Left colon (tissue), 2 donors: Measurements from ENCODE around the gene MDH1. TPM values are rescaled to one million over a fixed set of nuclear protein-coding genes. Genes with fewer than 3 reads are reported as not detected.
"Not testable (repeated sequence)": the region's sequence is repeated elsewhere in the genome, so short reads cannot be mapped to it uniquely, and the experiment has no call there.

Source experiments
- ATAC-seq: fragments of 200-7000 bp; cut with Tn5 transposase; one replicate; pipeline ENCODE4 v1.9.1; 2020; ENCODE audit warnings: mild to moderate bottlenecking, moderate library complexity
- DNase-seq, 2 donors: peaks; one replicate each; pipeline ENCODE4 v3.0.0-alpha.2; 2020
- intact Hi-C, 2 donors: fragments of 100-400 bp; cut with DNase I in 1 of 2; cut with micrococcal nuclease in 1 of 2; formaldehyde crosslinking; loops; one replicate each; pipeline versions ENCODE4 v1.11.2 to v1.14.0; 2022; cut with DNase I, micrococcal nuclease
- long read RNA-seq: library from polyadenylated mRNA; unstranded; transcript quantifications from one replicate; pipeline ENCODE4 v2.0.0, GENCODE V29; 2021
- total RNA-seq, 2 donors: library from RNA; stranded (reverse); fragmentation: NEBNext Ultra II Directional; extraction: Animal tissue kit (Norgen Biotek cat#: 25700); gene quantifications; one replicate each; pipeline ENCODE4 v1.2.1, GENCODE V29; 2021
- donor health status: DM: no; HTN: no; CAD: no.
- donor health status: DM: yes; HTN: yes; CAD: no.

Gene MDH1
- 100 to 1,000 TPM; 167 to 186 TPM for total RNA-seq
- long read RNA-seq, transcript MDH1-201 (9 exons, 1,650 nt) = major isoform, 245 of 263 reads
- long read RNA-seq, partial matches to known transcripts = 7 of 263 reads
- long read RNA-seq, other reads (novel, unspliced or antisense) = 9 of 263 reads

DNA sequence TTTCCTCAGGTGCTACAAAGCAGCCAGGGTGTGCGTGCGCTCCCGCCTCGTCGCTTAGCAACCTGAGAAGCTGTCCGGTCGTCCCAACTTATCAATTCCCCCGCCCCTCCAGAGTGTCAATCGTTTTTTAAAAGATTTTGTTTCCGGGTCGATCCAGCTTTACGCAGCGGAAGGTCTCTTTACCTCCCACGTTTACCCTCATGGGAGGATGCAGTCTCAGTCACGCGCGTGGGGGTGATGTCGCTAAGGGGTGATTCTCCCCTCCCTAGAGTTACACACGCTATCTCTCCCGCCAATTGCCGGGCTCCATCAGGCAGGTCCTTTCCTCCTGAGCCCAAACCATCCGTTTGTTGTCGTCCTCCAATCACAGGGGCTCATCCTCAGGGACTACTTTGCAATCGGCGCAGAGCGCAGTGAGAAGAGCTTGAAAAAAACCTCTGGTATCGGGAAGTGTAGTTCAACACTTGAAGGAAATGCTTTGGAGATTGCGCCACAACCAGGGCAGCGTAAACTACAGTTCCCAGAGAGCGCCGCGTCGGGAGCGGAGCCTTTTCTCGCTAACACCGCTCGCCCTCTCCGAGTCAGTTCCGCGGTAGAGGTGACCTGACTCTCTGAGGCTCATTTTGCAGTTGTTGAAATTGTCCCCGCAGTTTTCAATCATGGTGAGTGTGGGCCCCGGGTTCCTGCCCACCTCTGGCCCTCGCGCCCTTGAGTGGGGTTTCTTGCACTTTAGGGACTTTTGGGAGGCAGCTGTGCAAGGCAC, at the start of gene MDH1, which contains the start of gene WDPCP:
Gene MDH1 (plus strand): TSS at position 579 of the 763 bp plus-strand sequence. CDS start 81 bp downstream, at position 660.
Gene WDPCP (minus strand): TSS at position 93 of the 763 bp plus-strand sequence. CDS start 206 bp downstream, outside the sequence.
- peak; percentile 93 for ATAC-seq
- DNase-seq = peak; percentile 94 to 96
- intact Hi-C loops = loop anchor here in 1 of 2 donors (5.0 kb wide), 1 partner anchor 254 kb away; the partner anchor contains the start of gene UGP2

DNA sequence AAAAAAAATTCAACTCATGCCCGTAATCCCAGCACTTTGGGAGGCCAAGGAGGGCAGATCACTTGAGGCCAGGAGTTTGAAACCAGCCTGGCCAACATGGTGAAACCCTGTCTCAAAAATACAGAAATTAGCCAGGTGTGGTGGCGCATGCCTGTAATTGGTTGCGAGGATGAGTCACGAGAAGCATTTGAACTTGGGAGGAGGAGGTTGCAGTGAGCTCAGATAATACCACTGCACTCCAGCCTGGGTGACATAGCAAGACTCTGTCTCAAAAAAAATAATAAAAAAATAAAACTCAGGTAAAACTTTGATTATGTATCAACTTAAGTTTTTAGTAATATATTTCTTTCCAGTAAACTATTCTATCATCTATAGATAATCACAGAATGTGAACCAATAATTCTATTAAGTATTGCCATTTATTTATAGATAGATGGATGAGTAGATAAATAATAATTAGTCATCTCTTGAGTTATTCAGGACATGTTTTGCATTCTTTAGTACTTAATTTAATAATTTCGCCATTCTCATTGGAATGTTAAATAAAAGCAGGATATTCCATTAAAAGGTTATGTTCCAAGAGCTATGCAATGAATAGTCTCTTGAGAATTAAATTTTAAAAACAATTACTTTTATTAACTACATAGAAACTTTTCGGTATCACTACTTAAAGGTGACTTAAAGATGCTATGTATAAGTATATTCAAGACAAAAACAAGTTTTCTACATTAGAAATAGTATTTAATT, 49.2 kb upstream of the MDH1 start:
- DNase-seq = no peak
- ATAC-seq = no peak
- intact Hi-C loops = no loop called here

DNA sequence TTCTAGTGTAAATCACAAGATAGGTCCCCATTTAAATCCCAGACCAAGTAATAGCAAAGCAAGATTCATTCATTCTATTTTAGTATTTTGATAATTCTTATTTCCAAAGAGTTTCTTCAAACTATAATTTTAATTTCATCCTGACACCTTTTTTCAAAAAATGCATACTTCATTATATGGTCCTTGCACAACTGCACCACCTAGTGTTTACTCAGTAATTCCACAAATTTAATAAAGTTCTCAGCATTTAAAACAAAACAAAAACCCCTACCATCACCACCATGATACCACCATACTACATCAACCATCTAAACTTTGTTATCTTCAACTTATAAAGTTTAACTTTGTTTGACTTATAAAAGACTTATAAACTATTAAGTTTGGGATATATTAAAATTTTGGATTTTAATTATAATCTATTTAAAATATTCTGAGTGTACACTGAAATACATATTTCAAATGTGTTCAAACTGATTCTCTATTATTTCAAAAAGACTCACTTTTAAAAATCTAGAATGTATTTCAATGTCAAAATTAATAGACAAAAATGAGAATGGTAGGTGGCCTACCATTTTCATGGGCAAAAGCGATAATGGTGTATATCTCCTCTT, 44.6 kb upstream of the MDH1 start:
- intact Hi-C loops = no loop called here
- DNase-seq = no peak
- ATAC-seq = no peak

DNA sequence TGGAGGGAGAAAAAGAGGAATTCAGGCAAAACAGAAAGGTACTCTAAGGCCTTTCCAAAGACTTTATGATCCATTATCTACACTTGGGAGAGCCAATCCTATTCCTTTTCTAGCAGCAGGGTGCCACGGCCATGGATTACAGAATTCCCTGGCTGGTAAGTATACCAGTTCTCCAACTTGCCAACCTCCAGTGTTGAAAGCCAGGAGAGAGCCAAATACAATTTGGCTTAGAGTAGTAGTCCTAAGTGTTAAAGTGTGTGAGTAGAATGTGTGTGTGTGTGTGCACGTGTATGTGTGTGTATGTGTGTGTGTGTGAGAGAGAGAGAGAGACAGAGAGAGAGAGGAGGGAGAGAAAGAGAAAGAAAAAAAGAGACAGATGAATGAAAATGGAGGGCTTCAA, 43.7 kb upstream of the MDH1 start:
- DNase-seq = no peak
- intact Hi-C loops = no loop called here
- no peak for ATAC-seq

DNA sequence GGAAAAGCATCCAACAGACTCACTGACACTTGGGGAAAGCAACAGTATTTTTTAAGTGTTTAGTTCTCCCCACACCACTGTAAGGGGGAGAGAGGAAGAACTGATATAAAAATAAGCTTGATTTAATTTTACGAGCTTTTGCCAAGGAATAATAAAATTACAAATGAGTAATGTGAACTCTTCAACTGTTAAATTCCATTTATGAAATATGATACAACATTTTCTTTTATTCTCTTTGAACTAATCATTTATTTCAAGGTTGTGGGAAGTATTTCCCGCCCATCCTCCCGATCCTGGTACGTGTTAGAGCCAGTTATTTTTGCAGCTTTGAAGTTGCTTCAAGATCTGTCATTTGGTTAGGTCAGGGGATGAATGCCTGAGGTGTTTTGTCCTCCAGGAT, 35.7 kb upstream of the MDH1 start:
- ATAC-seq (no peak), DNase-seq (no peak)
- intact Hi-C loops = no loop called here

DNA sequence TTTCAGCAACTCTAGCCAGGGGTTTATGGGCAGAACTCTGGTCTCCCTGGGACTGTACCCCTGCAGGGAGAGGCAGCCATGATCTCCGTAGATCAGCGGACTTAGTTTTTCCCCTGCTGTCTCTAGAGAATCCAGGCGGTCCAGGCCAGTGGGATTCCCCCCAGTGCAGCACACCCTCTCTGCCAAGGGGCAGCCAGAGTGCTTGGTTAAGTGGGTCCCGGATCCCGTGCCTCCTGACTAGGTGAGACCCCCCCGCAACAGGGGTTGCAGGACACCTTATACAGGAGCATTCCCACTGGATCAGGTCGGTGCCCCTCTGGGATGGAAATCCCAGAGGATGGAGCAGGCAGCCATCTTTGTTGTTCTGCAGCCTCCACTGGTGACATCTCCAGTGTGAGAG, 33.5 kb upstream of the MDH1 start:
- intact Hi-C loops = no loop called here
- ATAC-seq (no peak), DNase-seq (no peak)

DNA sequence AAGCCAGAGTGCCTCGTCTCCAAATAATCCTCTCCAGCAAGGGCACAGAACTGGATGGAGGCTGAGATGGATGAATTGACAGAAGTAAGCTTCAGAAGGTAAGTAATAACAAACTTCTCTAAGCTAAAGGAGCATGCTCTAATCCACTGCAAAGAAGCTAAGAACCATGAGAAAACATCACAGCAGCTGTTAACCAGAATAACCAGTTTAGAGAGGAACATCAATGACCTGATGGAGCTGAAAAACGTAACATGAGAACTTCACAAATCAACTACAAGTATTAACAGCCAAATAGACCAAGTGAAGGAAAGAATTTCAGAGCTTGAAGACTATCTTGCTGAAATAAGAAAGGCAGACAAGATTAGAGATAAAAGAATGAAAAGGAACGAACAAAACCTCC, 32.8 kb upstream of the MDH1 start:
- DNase-seq = no peak
- intact Hi-C loops = no loop called here
- no peak for ATAC-seq

DNA sequence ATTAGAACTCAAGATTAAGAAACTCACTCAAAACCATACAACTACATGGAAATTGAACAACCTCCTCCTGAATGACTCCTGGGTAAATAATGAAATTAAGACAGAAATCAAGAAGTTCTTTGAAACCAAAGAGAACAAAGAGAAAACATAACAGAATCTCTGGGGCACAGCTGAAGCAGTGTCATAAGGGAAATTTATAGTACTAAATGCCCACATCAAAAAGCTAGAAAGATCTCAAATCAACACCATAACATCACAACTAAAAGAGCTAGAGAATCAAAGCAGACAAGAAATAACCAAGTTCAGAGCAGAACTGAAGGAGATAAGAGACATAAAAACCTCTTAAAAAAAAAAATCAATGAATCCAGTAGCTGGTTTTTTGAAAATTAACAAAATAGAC, 30.9 kb upstream of the MDH1 start:
- DNase-seq, intact Hi-C loops, ATAC-seq: not testable (repeated sequence)

DNA sequence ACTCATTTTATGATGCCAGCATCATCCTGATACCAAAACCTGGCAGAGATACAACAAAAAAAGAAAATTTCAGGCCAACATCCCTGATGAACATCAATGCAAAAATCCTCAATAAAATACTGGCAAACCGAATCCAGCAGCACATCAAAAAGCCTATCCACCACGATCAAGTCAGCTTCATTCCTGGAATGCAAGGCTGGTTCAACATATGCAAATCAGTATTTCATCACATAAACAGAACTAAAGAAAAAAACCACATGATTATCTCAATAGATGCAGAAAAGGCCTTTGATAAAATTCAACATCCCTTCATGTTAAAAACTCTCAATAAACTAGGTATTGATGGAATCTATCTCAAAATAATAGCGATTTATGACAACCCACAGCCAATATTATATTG, 29.8 kb upstream of the MDH1 start:
- ATAC-seq, intact Hi-C loops, DNase-seq: not testable (repeated sequence)

DNA sequence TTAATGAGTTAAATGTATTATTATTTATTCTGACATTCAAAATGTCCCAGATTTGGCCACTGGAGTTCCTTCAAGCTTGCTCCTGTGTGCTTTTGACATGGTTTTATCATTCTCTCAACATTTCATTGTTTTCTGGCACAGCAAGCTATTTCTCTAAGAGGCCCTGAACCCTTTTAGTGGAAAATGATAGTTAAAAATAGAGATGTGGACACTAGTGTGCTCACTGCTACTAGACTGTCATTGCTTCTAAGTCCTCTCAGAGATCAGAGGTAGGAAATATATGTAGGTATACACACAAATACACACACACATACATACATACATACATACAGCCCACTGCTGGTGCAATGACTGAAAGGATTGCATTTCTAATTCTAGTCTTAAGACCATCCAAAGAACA, 26.0 kb upstream of the MDH1 start:
- DNase-seq (no peak), ATAC-seq (no peak)
- intact Hi-C loops = no loop called here

DNA sequence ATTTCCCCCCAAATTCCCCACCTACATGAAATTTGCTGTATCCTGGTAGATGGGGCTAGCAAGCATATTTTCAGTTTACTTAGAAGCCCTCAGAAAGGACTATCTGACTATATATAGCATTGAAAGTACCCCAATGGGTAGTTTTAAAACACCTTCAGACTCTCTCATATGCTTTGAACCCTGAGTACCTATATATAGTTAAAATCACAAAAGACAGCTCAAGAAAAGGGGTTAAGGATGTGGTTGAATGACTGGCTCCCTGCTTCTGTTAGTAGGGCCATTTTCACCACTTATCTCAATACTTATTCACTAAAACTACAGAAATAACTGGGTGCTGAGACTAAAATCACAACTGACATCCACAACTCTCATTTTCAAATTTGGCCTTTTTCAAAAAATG, 19.0 kb upstream of the MDH1 start:
- no peak for ATAC-seq
- intact Hi-C loops = no loop called here

DNA sequence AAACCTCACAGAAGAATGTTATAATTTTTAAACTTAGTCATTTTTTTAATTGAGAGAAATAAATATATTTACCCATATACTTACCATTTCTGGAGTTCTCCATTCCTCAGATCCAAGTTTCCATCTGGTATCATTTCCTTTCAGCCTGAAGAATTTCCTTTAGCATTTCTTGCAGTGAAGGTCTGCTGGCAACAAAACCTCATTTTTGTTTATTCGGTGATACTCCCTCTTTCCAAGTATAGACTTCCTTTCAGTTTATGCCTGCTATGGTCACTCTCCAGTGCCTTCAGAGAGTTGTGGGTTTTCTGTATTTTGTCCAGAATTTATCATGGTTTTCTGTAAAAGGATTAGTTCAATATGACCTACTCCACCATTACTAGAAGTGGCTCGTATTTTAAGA, 17.5 kb upstream of the MDH1 start:
- no peak for ATAC-seq
- intact Hi-C loops = no loop called here
- no peak for DNase-seq

More for the DNA sequence above, 19.0 kb upstream of the MDH1 start:
- no peak for DNase-seq

DNA sequence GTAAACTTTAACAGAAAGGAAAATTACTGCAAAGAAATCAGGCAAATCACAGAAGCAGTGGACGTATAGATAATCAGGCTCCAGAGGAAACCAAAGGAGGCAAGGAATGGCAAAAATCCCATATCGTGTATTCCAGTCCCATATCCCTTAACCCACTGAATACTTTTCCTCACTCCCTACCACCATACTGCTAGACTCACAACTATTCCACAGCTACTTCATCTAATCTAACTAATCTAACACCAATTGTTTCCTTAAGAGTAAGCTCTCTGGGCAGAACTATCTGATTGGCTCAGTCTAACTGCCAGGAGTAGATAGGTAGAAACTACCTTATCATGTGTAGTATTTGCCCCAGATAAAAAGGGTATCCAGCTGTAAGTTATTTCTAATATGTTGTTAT, 16.8 kb upstream of the MDH1 start:
- intact Hi-C loops = no loop called here
- ATAC-seq = no peak
- no peak for DNase-seq

DNA sequence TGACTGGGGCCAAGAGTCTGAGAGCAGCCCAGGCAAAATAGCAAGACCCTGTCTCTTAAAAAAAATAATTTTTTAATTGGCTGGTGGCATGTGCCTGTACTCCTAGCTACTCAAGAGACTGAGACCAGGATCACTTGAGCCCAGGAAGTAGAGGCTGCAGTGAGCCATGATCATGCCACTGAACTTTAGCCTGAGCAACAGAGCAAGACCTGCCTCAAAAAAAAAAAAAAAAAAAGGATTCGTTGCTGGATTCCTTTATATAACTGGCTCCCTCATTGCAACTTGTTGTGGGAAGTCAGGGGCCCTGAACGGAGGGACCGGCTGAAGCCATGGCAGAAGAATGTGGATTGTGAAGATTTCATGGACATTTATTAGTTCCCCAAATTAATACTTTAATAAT, 15.7 kb upstream of the MDH1 start:
- ATAC-seq, DNase-seq, intact Hi-C loops: not testable (repeated sequence)

DNA sequence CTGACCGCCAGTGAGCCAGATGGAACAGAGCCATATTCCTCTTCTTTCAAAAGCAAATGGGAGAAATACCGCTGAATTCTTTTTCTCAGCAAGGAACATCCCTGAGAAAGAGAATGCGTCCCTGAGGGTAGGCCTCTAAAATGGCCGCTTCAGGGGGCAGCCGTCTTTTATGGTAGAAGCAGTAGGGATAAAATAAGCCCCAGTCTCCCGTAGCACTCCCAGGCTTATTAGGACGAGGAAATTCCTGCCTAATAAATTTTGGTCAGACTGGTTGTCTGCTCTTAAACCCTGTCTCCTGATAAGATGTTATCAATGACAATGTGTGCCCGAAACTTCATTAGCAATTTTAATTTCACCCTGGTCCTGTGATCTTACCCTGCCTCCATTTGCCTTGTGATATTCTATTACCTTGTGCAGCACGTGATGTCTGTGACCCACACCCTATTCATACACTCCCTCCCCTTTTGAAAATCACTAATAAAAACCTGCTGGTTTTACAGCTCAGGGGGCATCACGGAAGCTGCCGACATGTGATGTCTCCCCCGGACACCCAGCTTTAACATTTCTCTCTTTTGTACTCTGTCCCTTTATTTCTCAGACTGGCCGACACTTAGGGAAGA, 14.9 kb upstream of the MDH1 start:
- intact Hi-C loops, DNase-seq, ATAC-seq: not testable (repeated sequence)

DNA sequence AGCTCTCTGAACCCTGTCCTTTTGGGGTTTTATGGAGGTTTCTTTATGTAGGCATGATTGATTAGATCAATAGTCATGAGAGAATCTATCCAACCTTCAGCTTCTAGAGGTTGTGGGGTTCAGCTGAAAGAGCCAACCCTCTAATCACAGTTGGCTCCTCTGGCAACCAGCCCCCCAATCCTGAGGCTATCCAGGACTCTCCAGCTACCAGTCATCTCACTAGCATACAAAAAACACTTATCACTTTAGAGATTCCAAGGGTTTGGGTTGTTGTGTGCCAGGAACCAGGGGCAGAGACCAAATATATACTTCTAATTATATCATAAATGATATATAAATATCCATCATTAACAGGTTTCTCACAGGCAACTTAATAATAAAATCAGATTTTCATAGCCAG, 12.2 kb upstream of the MDH1 start:
- no peak for ATAC-seq
- no peak for DNase-seq
- intact Hi-C loops = no loop called here

DNA sequence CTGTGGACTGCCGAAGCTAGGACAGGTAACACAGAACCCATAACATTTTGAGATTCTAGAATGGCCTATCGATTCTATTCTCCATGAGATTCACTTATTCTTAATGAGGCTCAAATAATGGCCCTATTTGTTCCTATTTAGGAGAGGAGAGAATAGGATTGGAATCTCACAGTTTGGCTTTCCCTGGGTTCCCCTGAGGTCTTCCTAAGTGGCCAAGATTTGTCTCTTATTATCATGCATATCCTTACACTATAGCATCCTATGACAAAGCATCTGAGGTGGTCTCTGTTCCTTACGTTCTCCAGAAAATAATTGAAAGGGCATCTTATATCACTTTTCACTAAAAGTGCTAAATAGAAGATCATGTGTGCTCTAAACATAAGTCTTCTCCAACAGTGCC, 10.0 kb upstream of the MDH1 start:
- DNase-seq = no peak
- no peak for ATAC-seq
- intact Hi-C loops = no loop called here

DNA sequence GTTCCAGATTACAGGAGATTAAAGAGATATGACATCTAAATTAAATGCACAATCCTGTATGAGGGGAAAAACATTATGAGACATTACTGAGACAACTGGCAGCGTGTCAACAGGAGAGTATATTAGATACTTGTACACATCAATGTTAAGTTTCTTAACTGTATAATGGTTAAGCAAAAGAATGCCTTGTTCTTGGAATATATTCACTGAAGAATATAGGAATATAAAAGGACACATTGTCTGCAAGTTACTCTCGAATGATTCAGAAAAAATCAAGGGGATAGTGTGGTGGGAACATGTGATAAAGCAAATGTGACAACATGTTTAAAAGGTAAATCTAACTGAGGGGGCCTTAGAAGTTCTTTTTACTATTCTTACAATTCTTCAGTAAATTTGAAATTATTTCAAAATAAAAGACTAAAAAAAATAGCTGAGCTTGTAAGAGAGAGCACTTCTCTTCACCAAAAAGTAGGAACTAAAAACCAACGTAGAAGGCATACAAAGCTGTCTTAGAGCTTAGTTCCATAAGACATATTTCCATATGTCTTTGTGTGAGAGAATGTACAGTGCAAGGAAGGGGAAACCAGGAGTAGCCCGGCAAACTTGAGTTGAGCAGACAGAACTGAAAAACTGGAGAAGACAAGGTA, 8.0 kb upstream of the MDH1 start:
- no peak for DNase-seq
- ATAC-seq = no peak

More for the DNA sequence above, 8.0 kb upstream of the MDH1 start:
- intact Hi-C loops = no loop called here
